Head of caudate nucleus (tissue), 42 donors: Measurements from ENCODE around the gene NFATC1.
"Not testable (repeated sequence)": the region's sequence is repeated elsewhere in the genome, so short reads cannot be mapped to it uniquely, and the experiment has no call there.

Experiments
- DNase-seq, 42 donors: peaks; one replicate each; pipeline versions ENCODE4 v3.0.0 to v3.0.0-alpha.2; 2020 to 2021; ENCODE audit warnings: mixed read lengths in 7 of 42
- intact Hi-C: fragments of 100-400 bp; cut with DNase I; formaldehyde crosslinking; loops from one replicate; pipeline ENCODE4 v1.15.0; 2022

Gene NFATC1

DNA sequence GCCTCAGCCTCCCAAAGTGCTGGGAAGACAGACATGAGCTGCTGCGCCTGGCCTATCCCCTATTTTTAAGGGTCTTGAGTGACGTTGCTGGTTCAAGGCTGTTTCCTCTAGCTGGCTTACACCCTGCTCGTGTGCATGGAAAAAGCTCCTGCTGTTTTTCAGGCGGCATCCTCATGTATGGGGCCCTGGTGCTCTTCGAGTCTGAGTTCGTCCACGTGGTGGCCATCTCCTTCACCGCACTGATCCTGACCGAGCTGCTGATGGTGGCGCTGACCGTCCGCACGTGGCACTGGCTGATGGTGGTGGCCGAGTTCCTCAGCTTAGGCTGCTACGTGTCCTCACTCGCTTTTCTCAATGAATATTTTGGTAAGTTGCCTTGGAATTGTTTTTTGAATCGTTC is 22.0 kb upstream of the NFATC1 start:
- peak in 1 of 42 donors; percentile 28 for DNase-seq
- intact Hi-C loops: no loop called here

GRCh38 chr18:79374408-79375171 is 21.1 kb upstream of the NFATC1 start:
- intact Hi-C loops: no loop called here
- no peak for DNase-seq

GRCh38 chr18:79375441-79376154 is 20.1 kb upstream of the NFATC1 start:
- no peak for DNase-seq
- intact Hi-C loops: no loop called here

DNA sequence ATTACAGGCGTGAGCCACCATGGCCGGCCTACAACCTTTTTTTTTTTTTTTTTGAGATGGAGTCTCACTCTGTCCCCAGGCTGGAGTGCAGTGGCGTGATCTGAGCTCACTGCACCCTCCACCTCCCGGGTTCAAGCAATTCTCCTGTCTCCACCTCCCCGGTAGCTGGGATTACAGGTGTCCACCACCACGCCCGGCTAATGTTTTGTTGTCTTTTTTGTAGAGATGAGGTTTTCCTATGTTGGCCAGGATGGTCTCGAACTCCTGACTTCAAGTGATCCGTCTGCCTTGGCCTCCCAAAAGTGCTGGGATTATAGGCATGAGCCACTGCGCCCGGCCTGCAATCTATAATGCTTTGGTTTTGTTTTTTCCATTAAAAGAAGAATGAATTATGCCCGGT is 19.1 kb upstream of the NFATC1 start:
- intact Hi-C loops, DNase-seq: not testable (repeated sequence)

- peak in 7 of 42 donors; percentile 34 to 71 (median 38) for DNase-seq
- intact Hi-C loops: no loop called here
Measured at GRCh38 chr18:79377187-79377891, 18.4 kb upstream of the NFATC1 start.

GRCh38 chr18:79378536-79379250 is 17.0 kb upstream of the NFATC1 start:
- intact Hi-C loops: no loop called here

GRCh38 chr18:79379251-79379905 is 16.4 kb upstream of the NFATC1 start:
- intact Hi-C loops: no loop called here

More at GRCh38 chr18:79378536-79379250, 17.0 kb upstream of the NFATC1 start:
- peak; percentile 68 to 94 (median 88) for DNase-seq

GRCh38 chr18:79379931-79380815 is 15.6 kb upstream of the NFATC1 start:
- DNase-seq: peak in 4 of 42 donors; percentile 16 to 34 (median 22)
- intact Hi-C loops: loop anchor here (2.0 to 5.0 kb wide), 2 partner anchors 147 to 265 kb away; no protein-coding TSS in a partner anchor

More at GRCh38 chr18:79379251-79379905, 16.4 kb upstream of the NFATC1 start:
- DNase-seq: peak in 3 of 42 donors; percentile 11 to 28 (median 23)

DNA sequence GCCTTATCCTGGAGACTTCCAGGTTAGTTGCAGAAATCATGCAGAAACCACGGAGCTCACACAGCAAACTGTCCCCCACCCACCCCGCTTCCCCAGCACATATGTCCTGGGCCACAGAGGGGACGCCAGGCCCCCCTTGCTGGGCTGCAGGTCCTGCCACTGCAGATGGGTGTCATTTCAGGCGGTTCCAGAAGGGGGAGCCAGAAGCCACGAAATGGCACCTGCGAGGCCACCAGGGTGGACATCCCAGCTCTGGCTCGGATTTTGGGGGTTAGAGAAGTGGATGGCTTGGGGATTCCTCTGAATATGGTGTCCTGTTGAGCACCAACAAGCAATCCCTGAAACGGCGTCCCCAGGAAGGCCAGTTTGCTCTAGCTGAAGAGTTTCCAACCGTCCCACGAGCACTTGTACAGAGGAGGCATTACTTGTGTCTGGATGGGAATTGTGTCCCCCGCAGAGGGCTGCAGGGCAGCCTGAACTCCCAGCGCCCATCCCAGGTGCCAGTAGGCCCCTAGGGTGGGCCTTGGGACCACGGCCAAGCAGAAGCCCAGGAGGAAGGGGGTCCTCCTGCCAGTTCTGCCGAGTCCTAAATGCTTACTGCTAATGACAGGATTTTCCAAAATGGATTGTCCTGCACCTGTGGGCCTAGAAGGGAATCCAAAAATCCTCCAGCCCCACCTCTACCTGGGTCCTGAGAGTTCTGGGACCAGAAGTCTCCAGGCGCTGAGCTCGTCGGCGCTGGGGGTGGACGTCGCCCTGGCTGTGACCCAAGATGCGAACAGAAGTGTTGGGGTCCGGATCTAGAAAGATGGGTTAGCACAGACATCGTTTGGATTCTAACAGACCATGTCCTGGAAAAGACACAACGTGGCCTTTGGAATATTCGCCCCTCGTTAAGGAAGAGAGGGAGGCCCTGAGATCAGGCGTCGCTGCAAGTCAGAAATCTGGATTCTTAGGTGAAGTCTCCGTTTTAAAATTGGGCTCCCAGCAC is 14.6 kb upstream of the NFATC1 start:
- peak in 41 of 42 donors; percentile 61 to 92 (median 79) for DNase-seq
- intact Hi-C loops: loop anchor here (2.0 to 5.0 kb wide), 2 partner anchors 146 to 264 kb away; no protein-coding TSS in a partner anchor

DNA sequence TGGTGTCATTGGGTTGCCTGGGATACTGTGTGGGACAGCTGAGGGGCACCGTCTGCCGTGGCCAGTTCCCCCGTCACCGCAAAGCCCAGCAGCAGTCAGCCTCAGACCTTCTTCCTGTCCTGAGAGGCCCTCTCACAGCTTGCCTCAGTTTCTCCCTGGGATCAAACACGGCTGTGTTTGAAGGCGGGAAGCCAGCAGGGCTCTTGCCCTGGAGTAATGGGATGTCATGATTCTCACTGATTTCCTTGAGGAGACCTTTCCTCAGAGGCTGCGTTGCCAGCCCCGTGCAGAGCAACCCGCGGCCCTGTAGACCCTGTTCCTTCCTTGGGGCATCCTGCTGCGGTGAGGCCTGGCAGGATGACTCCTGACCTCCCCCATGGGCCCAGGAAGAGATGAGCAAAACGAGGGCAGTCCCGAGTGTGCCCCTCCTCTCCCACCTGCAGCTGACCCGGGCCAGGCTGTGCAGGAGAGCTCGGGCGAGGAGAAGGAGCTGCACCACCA is 13.9 kb upstream of the NFATC1 start:
- intact Hi-C loops: loop anchor here (2.0 to 5.0 kb wide), 2 partner anchors 145 to 263 kb away; no protein-coding TSS in a partner anchor
- DNase-seq: peak in 3 of 42 donors; percentile 6 to 33 (median 14)

- peak in 9 of 42 donors; percentile 5 to 34 (median 17) for DNase-seq
Measured at GRCh38 chr18:79382681-79383387, 12.9 kb upstream of the NFATC1 start.

DNA sequence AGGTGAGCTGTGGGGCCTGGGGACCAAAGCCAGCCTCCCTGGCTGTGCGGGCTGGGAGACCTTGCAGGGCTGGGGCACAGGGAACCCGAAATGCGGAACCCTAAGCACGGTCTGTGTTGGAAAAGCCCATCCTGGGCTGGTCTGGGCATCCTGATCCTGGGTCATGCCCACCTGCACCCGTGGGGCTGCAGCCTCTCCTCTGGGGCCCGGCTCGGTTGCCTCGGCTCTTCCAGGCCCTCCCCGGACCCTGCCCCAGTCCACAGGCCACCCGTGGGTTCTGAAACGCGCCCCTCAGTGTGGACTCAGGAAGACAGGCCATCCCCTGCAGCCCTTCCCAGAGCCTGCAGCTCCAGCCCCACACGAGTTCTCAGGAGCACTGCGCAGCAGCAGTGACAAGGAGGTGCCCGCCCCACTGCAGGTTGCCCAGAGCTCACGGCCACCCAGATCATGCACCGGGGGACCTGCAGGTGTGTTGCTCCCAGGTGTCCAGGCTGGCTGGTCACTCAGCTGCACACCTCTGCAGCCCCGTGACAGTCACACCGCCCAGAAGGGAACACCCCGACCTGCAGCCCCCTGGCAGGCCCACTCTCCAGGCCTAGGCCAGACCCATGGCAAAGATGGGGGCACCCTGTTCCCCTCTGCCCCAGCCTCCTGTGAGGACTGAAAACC is 12.2 kb upstream of the NFATC1 start:
- DNase-seq: peak in 5 of 42 donors; percentile 5 to 32 (median 22)
- intact Hi-C loops: loop anchor here (5.0 kb wide), 1 partner anchor 144 kb away; no protein-coding TSS in a partner anchor

More at GRCh38 chr18:79382681-79383387, 12.9 kb upstream of the NFATC1 start:
- intact Hi-C loops: loop anchor here (5.0 kb wide), 1 partner anchor 144 kb away; no protein-coding TSS in a partner anchor

DNA sequence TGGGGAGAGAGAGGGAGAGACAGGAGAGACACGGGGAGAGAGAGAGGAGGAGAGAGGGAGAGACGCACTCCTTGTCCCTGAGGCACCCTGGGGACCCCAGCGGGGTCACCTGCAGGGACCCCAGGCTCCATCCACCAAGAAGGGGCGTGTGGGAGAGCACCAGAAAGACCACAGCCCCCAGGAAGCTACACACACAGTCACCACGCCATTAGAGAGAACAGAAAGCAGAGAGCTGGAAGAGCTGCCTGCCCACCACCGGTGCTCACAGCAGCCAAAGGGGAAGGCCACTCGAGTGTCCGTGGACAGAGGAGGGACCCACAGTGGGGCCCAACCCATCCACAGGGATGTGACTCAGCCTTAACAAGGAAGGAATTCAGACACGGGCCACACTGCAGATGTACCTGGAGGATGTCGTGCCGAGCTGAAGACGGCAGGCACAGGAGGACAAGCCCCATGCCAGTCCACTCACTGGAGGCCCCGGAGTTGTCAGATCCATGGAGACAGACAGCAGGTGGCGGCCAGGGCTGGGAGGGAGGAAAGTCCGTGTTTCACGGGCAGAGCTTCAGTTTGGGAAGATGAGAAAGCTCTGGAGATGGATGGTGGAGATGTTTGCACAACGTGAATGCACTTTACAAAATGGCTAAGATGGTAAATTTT is 11.5 kb upstream of the NFATC1 start:
- intact Hi-C loops: loop anchor here (5.0 kb wide), 1 partner anchor 143 kb away; no protein-coding TSS in a partner anchor
- peak in 10 of 42 donors; percentile 6 to 35 (median 16) for DNase-seq

DNA sequence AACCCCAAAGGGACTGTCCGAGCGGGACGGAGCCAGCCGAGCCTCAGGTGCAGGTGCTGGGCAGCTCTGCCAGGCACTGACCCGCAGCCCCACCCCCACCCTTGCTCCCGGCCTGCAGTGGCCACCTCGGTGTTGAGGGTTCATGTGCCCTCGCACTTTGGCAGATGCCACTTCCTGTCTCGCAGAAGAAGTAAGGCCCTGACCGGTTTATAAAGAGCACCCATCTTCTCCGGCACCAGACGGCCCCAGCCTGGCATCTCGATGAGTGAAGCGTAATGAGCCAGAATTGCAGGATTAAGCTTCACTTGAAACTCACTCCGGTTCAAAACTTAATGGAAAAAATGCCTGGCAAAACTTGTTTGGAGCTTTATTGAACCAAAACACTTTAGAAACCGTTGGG is 10.9 kb upstream of the NFATC1 start:
- intact Hi-C loops: loop anchor here (5.0 kb wide), 1 partner anchor 142 kb away; no protein-coding TSS in a partner anchor
- DNase-seq: peak in 6 of 42 donors; percentile 5 to 26 (median 12)
